SKM-1 treated with dmso at 0.1 percent for 144 hours (cell line): ENCODE data around the gene MARK3.

Experiments
- DNase-seq: peaks from one replicate; lab custom pipeline; 2025; ENCODE audit not compliant: unreplicated experiment; lab: John Stamatoyannopoulos, UW

MARK3 gene

GRCh38 chr14:103535081-103535890, 150.1 kb downstream of the MARK3 start:
- no peak for DNase-seq

GRCh38 chr14:103535891-103536565, 150.8 kb downstream of the MARK3 start:
- no peak for DNase-seq

- DNase-seq: no peak
Observed at GRCh38 chr14:103536693-103537092, 151.5 kb downstream of the MARK3 start.

GRCh38 chr14:103537175-103537990, 152.2 kb downstream of the MARK3 start:
- DNase-seq: no peak

GRCh38 chr14:103538291-103539055, 153.3 kb downstream of the MARK3 start:
- DNase-seq: no peak

GRCh38 chr14:103539056-103539825, 154.0 kb downstream of the MARK3 start:
- DNase-seq: no peak

GRCh38 chr14:103540821-103541708, 155.8 kb downstream of the MARK3 start:
- no peak for DNase-seq

GRCh38 chr14:103541709-103542604, 156.7 kb downstream of the MARK3 start:
- DNase-seq: no peak

GRCh38 chr14:103542605-103543088, 157.4 kb downstream of the MARK3 start:
- DNase-seq: no peak

GRCh38 chr14:103543140-103543539, 157.9 kb downstream of the MARK3 start:
- no peak for DNase-seq

- no peak for DNase-seq
Observed at GRCh38 chr14:103543721-103544387, 158.6 kb downstream of the MARK3 start.

- DNase-seq: no peak
Observed at GRCh38 chr14:103544388-103545218, 159.4 kb downstream of the MARK3 start.

- DNase-seq: no peak
Observed at GRCh38 chr14:103545219-103545914, 160.2 kb downstream of the MARK3 start.

GRCh38 chr14:103545915-103546651, 160.9 kb downstream of the MARK3 start:
- DNase-seq: no peak
